T-helper 2 cell treated with Interferon-gamma antibody and Interleukin-4, amounts not matched to agents 100 ng/mL and 5 ng/mL, for 36 hours (primary cell): ENCODE measurements around the gene ABLIM2. TPM values are rescaled to one million over a fixed set of nuclear protein-coding genes. Genes with fewer than 3 reads are reported as not detected.
"Not testable (repeated sequence)": the region's sequence is repeated elsewhere in the genome, so short reads cannot be mapped to it uniquely, and the experiment has no call there.

Experiments
- intact Hi-C: fragments of 100-400 bp; cut with micrococcal nuclease; formaldehyde crosslinking; loops from one replicate; pipeline ENCODE4 v1.15.1; 2023
- total RNA-seq: library from RNA; stranded (reverse); gene quantifications from 2 replicates; pipeline ENCODE4 v1.2.3, GENCODE V29; 2022

The ABLIM2 gene
- total RNA-seq, 1 donor from 2014 or later, result 0.43 TPM

- intact Hi-C loops, result no loop called here
Observed at GRCh38 chr4:7918981-7919380, 239.6 kb downstream of the ABLIM2 start.

DNA sequence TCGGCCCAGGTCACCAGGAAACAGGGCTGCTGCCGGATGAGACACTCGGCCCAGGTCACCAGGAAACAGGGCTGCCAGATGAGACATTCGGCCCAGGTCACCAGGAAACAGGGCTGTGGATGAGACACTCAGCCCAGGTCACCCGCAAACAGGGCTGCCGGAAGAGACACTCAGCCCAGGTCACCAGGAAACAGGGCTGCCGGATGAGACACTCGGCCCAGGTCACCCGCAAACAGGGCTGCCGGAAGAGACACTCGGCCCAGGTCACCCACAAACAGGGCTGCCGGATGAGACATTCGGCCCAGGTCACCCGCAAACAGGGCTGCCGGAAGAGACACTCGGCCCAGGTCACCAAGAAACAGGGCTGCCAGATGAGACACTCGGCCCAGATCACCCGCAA, 240.4 kb downstream of the ABLIM2 start:
- intact Hi-C loops, result not testable (repeated sequence)

- intact Hi-C loops, result no loop called here
Observed at GRCh38 chr4:7917669-7918068, 240.9 kb downstream of the ABLIM2 start.

GRCh38 chr4:7915875-7916242, 242.8 kb downstream of the ABLIM2 start:
- intact Hi-C loops, result no loop called here

Other genes starting within 250 kb of the ABLIM2 start
- 6.2 and 6.7 TPM in 2 replicates for gene AFAP1, start 219.0 kb downstream of the ABLIM2 start, total RNA-seq
- 14.8 and 17.1 TPM in 2 replicates for gene SH3TC1, start 40.5 kb upstream of the ABLIM2 start, total RNA-seq
- not detected in 2 replicates for gene HTRA3, start 110.9 kb upstream of the ABLIM2 start, total RNA-seq